HepG2 (cell line): ENCODE results near the gene TBCB.

ENCODE experiments used
- GABPA ChIP-seq, 2 experiments: IDR thresholded peaks; 2 replicates each; pipeline ENCODE4 v1.6.1; 2011 to 2016; ENCODE audit warnings: low read depth in 2 of 2, low read length in 1 of 2, missing biosample characterization in 1 of 2, missing genetic modification characterization in 1 of 2
- HDAC2 ChIP-seq: sonication (generic); formaldehyde crosslinking; IDR thresholded peaks from 2 replicates; pipeline ENCODE4 v1.4.0; 2020; ENCODE audit warnings: missing genetic modification reagents
- HMG20B ChIP-seq: conservative IDR thresholded peaks from 2 replicates; pipeline ENCODE4 v1.6.1; 2016; ENCODE audit warnings: missing genetic modification reagents, missing compliant biosample characterization
- KAT7 ChIP-seq: IDR thresholded peaks from 2 replicates; pipeline ENCODE4 v1.6.1; 2018; ENCODE audit warnings: borderline replicate concordance, missing compliant biosample characterization
- TF ChIP-seq, protein P1 (sequence below): conservative IDR thresholded peaks from 2 replicates; pipeline ENCODE4 v1.6.1; 2018; ENCODE audit warnings: missing genetic modification reagents
- TF ChIP-seq, protein P2 (sequence below): IDR thresholded peaks from 2 replicates; pipeline ENCODE4 v1.6.1; 2012; ENCODE audit warnings: low read length, improper control_type of control experiment
- TF ChIP-seq, protein P3 (sequence below): sonication (generic); formaldehyde crosslinking; IDR thresholded peaks from 2 replicates; pipeline ENCODE4 v1.5.0; 2020; ENCODE audit warnings: mild to moderate bottlenecking, missing genetic modification reagents, moderate library complexity
- TF ChIP-seq, protein P4 (sequence below): sonication (generic); formaldehyde crosslinking; IDR thresholded peaks from 2 replicates; pipeline ENCODE4 v1.8.1; 2023; ENCODE audit warnings: mild to moderate bottlenecking, missing genetic modification reagents, borderline replicate concordance

DNA sequence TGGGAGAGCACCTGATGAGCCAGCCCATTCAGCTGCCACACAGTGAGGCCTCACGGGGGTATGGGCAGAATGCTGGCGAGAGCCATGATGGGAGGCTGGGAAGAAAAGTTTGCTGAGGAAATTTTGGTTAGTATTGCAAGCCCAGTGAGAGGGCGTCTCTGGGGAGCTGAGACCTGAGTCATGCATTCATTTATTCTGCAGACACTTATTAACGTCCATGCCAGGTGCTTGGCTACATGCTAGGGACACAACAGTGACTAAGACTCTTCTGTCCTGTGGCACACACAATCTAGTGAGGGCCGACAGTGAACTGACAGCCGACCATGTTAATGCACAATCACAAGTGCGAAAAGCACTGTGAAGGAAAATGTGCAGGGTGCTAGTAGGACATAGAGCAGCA is 33.4 kb upstream of the TBCB start:
- TF ChIP-seq, protein P1, sequence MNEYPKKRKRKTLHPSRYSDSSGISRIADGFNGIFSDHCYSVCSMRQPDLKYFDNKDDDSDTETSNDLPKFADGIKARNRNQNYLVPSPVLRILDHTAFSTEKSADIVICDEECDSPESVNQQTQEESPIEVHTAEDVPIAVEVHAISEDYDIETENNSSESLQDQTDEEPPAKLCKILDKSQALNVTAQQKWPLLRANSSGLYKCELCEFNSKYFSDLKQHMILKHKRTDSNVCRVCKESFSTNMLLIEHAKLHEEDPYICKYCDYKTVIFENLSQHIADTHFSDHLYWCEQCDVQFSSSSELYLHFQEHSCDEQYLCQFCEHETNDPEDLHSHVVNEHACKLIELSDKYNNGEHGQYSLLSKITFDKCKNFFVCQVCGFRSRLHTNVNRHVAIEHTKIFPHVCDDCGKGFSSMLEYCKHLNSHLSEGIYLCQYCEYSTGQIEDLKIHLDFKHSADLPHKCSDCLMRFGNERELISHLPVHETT (CRISPR knock-in tag), result no peak
- TF ChIP-seq, protein P2, sequence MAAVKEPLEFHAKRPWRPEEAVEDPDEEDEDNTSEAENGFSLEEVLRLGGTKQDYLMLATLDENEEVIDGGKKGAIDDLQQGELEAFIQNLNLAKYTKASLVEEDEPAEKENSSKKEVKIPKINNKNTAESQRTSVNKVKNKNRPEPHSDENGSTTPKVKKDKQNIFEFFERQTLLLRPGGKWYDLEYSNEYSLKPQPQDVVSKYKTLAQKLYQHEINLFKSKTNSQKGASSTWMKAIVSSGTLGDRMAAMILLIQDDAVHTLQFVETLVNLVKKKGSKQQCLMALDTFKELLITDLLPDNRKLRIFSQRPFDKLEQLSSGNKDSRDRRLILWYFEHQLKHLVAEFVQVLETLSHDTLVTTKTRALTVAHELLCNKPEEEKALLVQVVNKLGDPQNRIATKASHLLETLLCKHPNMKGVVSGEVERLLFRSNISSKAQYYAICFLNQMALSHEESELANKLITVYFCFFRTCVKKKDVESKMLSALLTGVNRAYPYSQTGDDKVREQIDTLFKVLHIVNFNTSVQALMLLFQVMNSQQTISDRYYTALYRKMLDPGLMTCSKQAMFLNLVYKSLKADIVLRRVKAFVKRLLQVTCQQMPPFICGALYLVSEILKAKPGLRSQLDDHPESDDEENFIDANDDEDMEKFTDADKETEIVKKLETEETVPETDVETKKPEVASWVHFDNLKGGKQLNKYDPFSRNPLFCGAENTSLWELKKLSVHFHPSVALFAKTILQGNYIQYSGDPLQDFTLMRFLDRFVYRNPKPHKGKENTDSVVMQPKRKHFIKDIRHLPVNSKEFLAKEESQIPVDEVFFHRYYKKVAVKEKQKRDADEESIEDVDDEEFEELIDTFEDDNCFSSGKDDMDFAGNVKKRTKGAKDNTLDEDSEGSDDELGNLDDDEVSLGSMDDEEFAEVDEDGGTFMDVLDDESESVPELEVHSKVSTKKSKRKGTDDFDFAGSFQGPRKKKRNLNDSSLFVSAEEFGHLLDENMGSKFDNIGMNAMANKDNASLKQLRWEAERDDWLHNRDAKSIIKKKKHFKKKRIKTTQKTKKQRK, result no peak
- TF ChIP-seq HDAC2 (no peak), GABPA (IDR thresholded peaks at IDR 0.05; ENCODE audit: low read depth, low read length) (no peak), GABPA (CRISPR knock-in tag; IDR thresholded peaks at IDR 0.05; ENCODE audit: low read depth) (no peak), KAT7 (no peak), HMG20B (no peak)
- TF ChIP-seq, protein P3, sequence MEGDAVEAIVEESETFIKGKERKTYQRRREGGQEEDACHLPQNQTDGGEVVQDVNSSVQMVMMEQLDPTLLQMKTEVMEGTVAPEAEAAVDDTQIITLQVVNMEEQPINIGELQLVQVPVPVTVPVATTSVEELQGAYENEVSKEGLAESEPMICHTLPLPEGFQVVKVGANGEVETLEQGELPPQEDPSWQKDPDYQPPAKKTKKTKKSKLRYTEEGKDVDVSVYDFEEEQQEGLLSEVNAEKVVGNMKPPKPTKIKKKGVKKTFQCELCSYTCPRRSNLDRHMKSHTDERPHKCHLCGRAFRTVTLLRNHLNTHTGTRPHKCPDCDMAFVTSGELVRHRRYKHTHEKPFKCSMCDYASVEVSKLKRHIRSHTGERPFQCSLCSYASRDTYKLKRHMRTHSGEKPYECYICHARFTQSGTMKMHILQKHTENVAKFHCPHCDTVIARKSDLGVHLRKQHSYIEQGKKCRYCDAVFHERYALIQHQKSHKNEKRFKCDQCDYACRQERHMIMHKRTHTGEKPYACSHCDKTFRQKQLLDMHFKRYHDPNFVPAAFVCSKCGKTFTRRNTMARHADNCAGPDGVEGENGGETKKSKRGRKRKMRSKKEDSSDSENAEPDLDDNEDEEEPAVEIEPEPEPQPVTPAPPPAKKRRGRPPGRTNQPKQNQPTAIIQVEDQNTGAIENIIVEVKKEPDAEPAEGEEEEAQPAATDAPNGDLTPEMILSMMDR, result no peak
- TF ChIP-seq, protein P4, sequence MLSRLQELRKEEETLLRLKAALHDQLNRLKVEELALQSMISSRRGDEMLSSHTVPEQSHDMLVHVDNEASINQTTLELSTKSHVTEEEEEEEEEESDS, result no peak
